HepG2 (cell line): ENCODE results near the gene RANBP3. TPM values are rescaled to one million over a fixed set of nuclear protein-coding genes. Genes with fewer than 3 reads are reported as not detected.
A peak's percentile ranks its signal among the peaks of the same experiment; 100 is the strongest.

Source experiments
- BCLAF1 ChIP-seq: fragments of 450-650 bp; IDR thresholded peaks from 2 replicates; pipeline ENCODE4 v1.6.1; 2017; ENCODE audit warnings: mild to moderate bottlenecking
- KDM6A ChIP-seq: IDR thresholded peaks from 2 replicates; pipeline ENCODE4 v1.6.1; 2016; ENCODE audit warnings: low read depth
- MLX ChIP-seq: IDR thresholded peaks from 2 replicates; pipeline ENCODE4 v1.6.1; 2016
- PHF21A ChIP-seq: sonication (generic); formaldehyde crosslinking; IDR thresholded peaks from 2 replicates; pipeline ENCODE4 v1.5.0; 2020; ENCODE audit warnings: mild to moderate bottlenecking, missing genetic modification reagents
- RARA ChIP-seq: IDR thresholded peaks from 2 replicates; pipeline ENCODE4 v1.6.1; 2016; ENCODE audit warnings: missing genetic modification reagents, missing compliant biosample characterization
- SALL1 ChIP-seq: sonication (generic); formaldehyde crosslinking; IDR thresholded peaks from 2 replicates; pipeline ENCODE4 v1.8.0; 2022; ENCODE audit warnings: mild to moderate bottlenecking, missing genetic modification reagents
- TERF1 ChIP-seq: sonication (generic); formaldehyde crosslinking; IDR thresholded peaks from 2 replicates; pipeline ENCODE4 v1.8.0; 2022; ENCODE audit warnings: mild to moderate bottlenecking, missing genetic modification reagents, moderate library complexity
- TGIF2 ChIP-seq: IDR thresholded peaks from 2 replicates; pipeline ENCODE4 v1.6.1; 2016; ENCODE audit warnings: control low read depth, missing compliant biosample characterization
- THRA ChIP-seq: sonication (generic); formaldehyde crosslinking; IDR thresholded peaks from 2 replicates; pipeline ENCODE4 v1.4.0; 2020; ENCODE audit warnings: missing genetic modification reagents, borderline replicate concordance
- ZBTB33 ChIP-seq: sonication (generic); formaldehyde crosslinking; IDR thresholded peaks from 2 replicates; pipeline ENCODE4 v1.4.0; 2020; ENCODE audit warnings: missing genetic modification reagents
- ZFP1 ChIP-seq: IDR thresholded peaks from 2 replicates; pipeline ENCODE4 v1.6.1; 2016
- ZFP62 ChIP-seq: sonication (generic); formaldehyde crosslinking; IDR thresholded peaks from 2 replicates; pipeline ENCODE4 v1.4.0; 2020; ENCODE audit warnings: missing genetic modification reagents
- ZNF180 ChIP-seq: sonication (generic); formaldehyde crosslinking; IDR thresholded peaks from 2 replicates; pipeline ENCODE4 v1.4.0; 2020; ENCODE audit warnings: low read depth, missing genetic modification reagents, borderline replicate concordance
- ZNF646 ChIP-seq: sonication (generic); formaldehyde crosslinking; IDR thresholded peaks from 2 replicates; pipeline ENCODE4 v1.9.0; 2021; ENCODE audit warnings: mild to moderate bottlenecking, missing genetic modification reagents
- ZNF709 ChIP-seq: sonication (generic); formaldehyde crosslinking; IDR thresholded peaks from 2 replicates; pipeline ENCODE4 v1.5.0; 2020; ENCODE audit warnings: mild to moderate bottlenecking, missing genetic modification reagents
- polyA plus RNA-seq, 8 experiments: library from polyadenylated mRNA; depleted of rRNA in 3 of 8; stranded (reverse) in 7 of 8; unstranded in 1 of 8; fragments of >200 nt; fragmentation: Illumina TruSeq in 4 of 8; extraction: Trizol in 4 of 8; gene quantifications; 2 replicates each; pipeline versions ENCODE4 v1.2.1 to v1.2.3, GENCODE V29; 2011 to 2016; ENCODE audit warnings: low read depth in 4 of 8, missing spikeins in 1 of 8, mixed read lengths in 1 of 8; ENCODE audit not compliant: insufficient read depth in 1 of 8
- total RNA-seq, 5 experiments: library from RNA; depleted of rRNA; stranded (reverse); fragments of >200 nt; fragmentation: Illumina TruSeq; extraction: Trizol; gene quantifications; 2 replicates each; pipeline ENCODE4 v1.2.3, GENCODE V29; 2016; ENCODE audit warnings: low read depth in 1 of 5

RANBP3 gene
- total and polyA plus RNA-seq, 2 of the 13 experiments (the other 11 are each of a cell fraction or from before 2014, with no cell fraction given) = 39.5 to 149 TPM

- 0 out of 2 replicates have a peak, but pooled peaks have one; percentile 3 for TF ChIP-seq ZBTB33
- TF ChIP-seq TERF1 (CRISPR knock-in tag) = no peak
- no peak for TF ChIP-seq ZFP62 (CRISPR knock-in tag)
- peak; percentile 91 for TF ChIP-seq PHF21A
- TF ChIP-seq ZNF180 (CRISPR knock-in tag) = no peak
- TF ChIP-seq SALL1 (CRISPR knock-in tag) = peak; percentile 84
- peak; percentile 96 for TF ChIP-seq ZFP1
- peak; percentile 75 for TF ChIP-seq RARA
- 0 out of 2 replicates have a peak, but pooled peaks have one; percentile 60 for TF ChIP-seq KDM6A
- peak; percentile 90 for TF ChIP-seq MLX
- TF ChIP-seq TGIF2 = peak; percentile 53; the same call in 1 of the 2 replicates
- TF ChIP-seq THRA (CRISPR knock-in tag) = peak; percentile 27; the same call in 1 of the 2 replicates
- no peak for TF ChIP-seq ZNF709 (CRISPR knock-in tag)
- TF ChIP-seq ZNF646 (CRISPR knock-in tag) = peak; percentile 40; the same call in 1 of the 2 replicates
- no peak for TF ChIP-seq BCLAF1
Observed at GRCh38 chr19:5974721-5975387, 3.1 kb downstream of the RANBP3 start (continued).
